ENCODE results near the gene ABHD1. TPM values are rescaled to one million over a fixed set of nuclear protein-coding genes. Genes with fewer than 3 reads are reported as not detected.

Gene ABHD1
- polyA plus RNA-seq, 1 donor from 2014 or later = not detected

GRCh38 chr2:27086090-27086723 lies 37.4 kb upstream of the ABHD1 start:
- no peaks in the 10 kb centered on the region for H3K9me2 ChIP-seq (ENCODE audit: insufficient read depth, low read length)
- peaks cover 10% of the 10 kb centered on the region for H3K27me3 ChIP-seq (ENCODE audit: insufficient read depth, low read depth, low read length)
- H3K79me2 ChIP-seq (replicated peaks; ENCODE audit: insufficient read depth, low read length) = no peaks in the 10 kb centered on the region
- peak overlapping the region; percentile 80 for H3K4me3 ChIP-seq (ENCODE audit: low read length)
- no peak for TF ChIP-seq EZH2 (IDR thresholded peaks at IDR 0.05; ENCODE audit: borderline replicate concordance, insufficient read depth, low read length, poor library complexity, severe bottlenecking)
- TF ChIP-seq CTCF (IDR thresholded peaks at IDR 0.05; ENCODE audit: poor library complexity, severe bottlenecking) = peak; percentile 91
- TF ChIP-seq TAF1 (IDR thresholded peaks at IDR 0.05; ENCODE audit: low read depth) = no peak
- peak; percentile 77 for TF ChIP-seq SMC3 (conservative IDR thresholded peaks at IDR 0.05; ENCODE audit: poor library complexity)
- peak; percentile 75 for TF ChIP-seq MXI1 (conservative IDR thresholded peaks at IDR 0.05; ENCODE audit: poor library complexity, severe bottlenecking)
- TF ChIP-seq, protein P1, sequence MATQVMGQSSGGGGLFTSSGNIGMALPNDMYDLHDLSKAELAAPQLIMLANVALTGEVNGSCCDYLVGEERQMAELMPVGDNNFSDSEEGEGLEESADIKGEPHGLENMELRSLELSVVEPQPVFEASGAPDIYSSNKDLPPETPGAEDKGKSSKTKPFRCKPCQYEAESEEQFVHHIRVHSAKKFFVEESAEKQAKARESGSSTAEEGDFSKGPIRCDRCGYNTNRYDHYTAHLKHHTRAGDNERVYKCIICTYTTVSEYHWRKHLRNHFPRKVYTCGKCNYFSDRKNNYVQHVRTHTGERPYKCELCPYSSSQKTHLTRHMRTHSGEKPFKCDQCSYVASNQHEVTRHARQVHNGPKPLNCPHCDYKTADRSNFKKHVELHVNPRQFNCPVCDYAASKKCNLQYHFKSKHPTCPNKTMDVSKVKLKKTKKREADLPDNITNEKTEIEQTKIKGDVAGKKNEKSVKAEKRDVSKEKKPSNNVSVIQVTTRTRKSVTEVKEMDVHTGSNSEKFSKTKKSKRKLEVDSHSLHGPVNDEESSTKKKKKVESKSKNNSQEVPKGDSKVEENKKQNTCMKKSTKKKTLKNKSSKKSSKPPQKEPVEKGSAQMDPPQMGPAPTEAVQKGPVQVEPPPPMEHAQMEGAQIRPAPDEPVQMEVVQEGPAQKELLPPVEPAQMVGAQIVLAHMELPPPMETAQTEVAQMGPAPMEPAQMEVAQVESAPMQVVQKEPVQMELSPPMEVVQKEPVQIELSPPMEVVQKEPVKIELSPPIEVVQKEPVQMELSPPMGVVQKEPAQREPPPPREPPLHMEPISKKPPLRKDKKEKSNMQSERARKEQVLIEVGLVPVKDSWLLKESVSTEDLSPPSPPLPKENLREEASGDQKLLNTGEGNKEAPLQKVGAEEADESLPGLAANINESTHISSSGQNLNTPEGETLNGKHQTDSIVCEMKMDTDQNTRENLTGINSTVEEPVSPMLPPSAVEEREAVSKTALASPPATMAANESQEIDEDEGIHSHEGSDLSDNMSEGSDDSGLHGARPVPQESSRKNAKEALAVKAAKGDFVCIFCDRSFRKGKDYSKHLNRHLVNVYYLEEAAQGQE (IDR thresholded peaks at IDR 0.05; ENCODE audit: borderline replicate concordance) = peak; percentile 52
- TF ChIP-seq POLR2AphosphoS5 (IDR thresholded peaks at IDR 0.05) = peak; percentile 85
- TF ChIP-seq EP300 (conservative IDR thresholded peaks at IDR 0.05; ENCODE audit: poor library complexity, severe bottlenecking) = peak; percentile 45
- TF ChIP-seq RAD21 (conservative IDR thresholded peaks at IDR 0.05) = peak; percentile 69
- H3F3A ChIP-seq (ENCODE audit: insufficient read depth, low read length, poor library complexity, severe bottlenecking) = no peaks in the 10 kb centered on the region
- peak overlapping the region; percentile 83 for H3K9ac ChIP-seq (ENCODE audit: low read length)
- peak overlapping the region; percentile 72 for H3K27ac ChIP-seq (ENCODE audit: low read length)
- peak overlapping the region; percentile 14 for H3K4me2 ChIP-seq (ENCODE audit: low read length)
- H4K20me1 ChIP-seq (ENCODE audit: insufficient read depth) = no peaks in the 10 kb centered on the region
- no peaks in the 10 kb centered on the region for H3K36me3 ChIP-seq (ENCODE audit: insufficient read depth, low read length)
- peak overlapping the region; percentile 56 for H2AFZ ChIP-seq (ENCODE audit: low read depth, low read length)
- no peaks in the 10 kb centered on the region for H3K9me3 ChIP-seq (ENCODE audit: low read length)

- no peaks in the 10 kb centered on the region for H3K79me2 ChIP-seq (replicated peaks; ENCODE audit: insufficient read depth, low read length)
- H3K9ac ChIP-seq (ENCODE audit: low read length) = peak within 1 kb of the TSS; percentile 83
- no peaks in the 10 kb centered on the region for H3K9me2 ChIP-seq (ENCODE audit: insufficient read depth, low read length)
- no peaks in the 10 kb centered on the region for H3K9me3 ChIP-seq (ENCODE audit: low read length)
- H3F3A ChIP-seq (ENCODE audit: insufficient read depth, low read length, poor library complexity, severe bottlenecking) = no peaks in the 10 kb centered on the region
- peak within 1 kb of the TSS; percentile 72 for H3K27ac ChIP-seq (ENCODE audit: low read length)
- H2AFZ ChIP-seq (ENCODE audit: low read depth, low read length) = peak within 1 kb of the TSS; percentile 60
- H3K36me3 ChIP-seq (ENCODE audit: insufficient read depth, low read length) = no peaks in the 10 kb centered on the region
- H3K4me2 ChIP-seq (ENCODE audit: low read length) = peak within 1 kb of the TSS; percentile 65
- H3K27me3 ChIP-seq (ENCODE audit: insufficient read depth, low read depth, low read length) = peaks cover 10% of the 10 kb centered on the region
- TF ChIP-seq TAF1 (IDR thresholded peaks at IDR 0.05; ENCODE audit: low read depth) (no peak), MXI1 (conservative IDR thresholded peaks at IDR 0.05; ENCODE audit: poor library complexity, severe bottlenecking) (peak; percentile 23)
- peak within 1 kb of the TSS; percentile 80 for H3K4me3 ChIP-seq (ENCODE audit: low read length)
- no peaks in the 10 kb centered on the region for H4K20me1 ChIP-seq (ENCODE audit: insufficient read depth)
Measured at GRCh38 chr2:27086724-27087593, 36.7 kb upstream of the ABHD1 start, which contains the start of gene KHK. TSS of gene KHK (plus strand) at chr2:27086772. CDS start at chr2:27087260, 488 bp downstream.

Measured in neural cell (in vitro differentiated cells).